DMS114 treated with DMSO at 0.1 percent for 48 hours (cell line): ENCODE results near the gene BRIP1.
"Not testable (repeated sequence)": the region's sequence is repeated elsewhere in the genome, so short reads cannot be mapped to it uniquely, and the experiment has no call there.

Experiments used
- DNase-seq: peaks from one replicate; lab custom pipeline; 2025; ENCODE audit not compliant: unreplicated experiment; lab: John Stamatoyannopoulos, UW

The BRIP1 gene

DNA sequence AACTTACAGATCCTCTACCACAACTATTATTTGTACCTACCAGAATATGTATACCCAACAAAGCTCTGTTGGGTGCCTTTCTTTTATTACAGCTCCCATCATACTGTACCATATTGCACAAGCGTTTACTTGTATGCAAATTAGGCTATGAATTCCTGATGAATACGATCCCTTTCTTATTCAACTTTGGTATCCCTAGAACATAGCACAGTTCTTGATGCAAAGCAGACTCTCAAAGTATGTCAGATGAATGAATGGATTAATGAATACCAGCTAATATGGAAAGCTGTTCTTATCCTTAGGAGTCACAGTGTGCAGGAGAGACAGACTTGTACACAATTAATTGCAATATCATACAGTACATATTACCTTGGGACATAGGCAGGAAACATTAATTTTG is 192.6 kb downstream of the BRIP1 start:
- DNase-seq, result no peak

DNA sequence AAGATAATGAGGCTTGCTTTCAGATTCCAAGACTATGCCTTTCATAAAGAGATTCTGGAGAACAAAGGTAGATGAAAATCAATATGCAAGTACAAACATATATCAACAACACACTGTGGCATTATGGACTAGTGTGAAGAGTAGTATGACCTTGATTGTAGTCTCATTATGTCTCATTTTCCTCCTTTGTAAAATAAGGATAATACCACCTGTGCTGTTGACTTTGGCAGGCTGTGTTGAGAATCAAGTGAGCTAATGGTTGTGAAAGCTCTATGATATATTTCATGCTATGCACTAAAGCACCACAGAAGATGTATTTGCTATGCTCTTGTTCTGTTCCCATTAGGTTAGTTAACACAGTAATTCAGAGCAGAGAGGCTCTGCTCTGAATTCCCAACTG is 193.8 kb downstream of the BRIP1 start:
- DNase-seq, result no peak

DNA sequence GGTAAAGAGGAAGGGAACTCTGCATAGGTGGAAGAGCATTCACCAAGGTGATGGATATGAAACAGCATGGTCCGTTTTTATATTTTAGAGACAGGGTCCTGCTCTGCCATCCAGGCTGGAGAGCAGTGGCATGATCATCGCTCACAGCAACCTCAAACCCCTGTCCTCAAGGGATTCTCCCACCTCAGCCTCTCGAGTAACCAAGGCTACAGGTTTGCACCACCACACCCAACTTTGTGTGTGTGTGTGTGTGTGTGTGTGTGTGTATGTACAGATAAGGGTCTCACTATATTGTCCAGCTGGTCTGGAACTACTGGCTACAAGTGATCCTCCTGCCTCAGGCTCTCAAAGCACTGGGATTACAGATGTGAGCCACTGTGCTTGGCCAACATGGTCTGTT is 194.8 kb downstream of the BRIP1 start:
- no peak for DNase-seq

DNA sequence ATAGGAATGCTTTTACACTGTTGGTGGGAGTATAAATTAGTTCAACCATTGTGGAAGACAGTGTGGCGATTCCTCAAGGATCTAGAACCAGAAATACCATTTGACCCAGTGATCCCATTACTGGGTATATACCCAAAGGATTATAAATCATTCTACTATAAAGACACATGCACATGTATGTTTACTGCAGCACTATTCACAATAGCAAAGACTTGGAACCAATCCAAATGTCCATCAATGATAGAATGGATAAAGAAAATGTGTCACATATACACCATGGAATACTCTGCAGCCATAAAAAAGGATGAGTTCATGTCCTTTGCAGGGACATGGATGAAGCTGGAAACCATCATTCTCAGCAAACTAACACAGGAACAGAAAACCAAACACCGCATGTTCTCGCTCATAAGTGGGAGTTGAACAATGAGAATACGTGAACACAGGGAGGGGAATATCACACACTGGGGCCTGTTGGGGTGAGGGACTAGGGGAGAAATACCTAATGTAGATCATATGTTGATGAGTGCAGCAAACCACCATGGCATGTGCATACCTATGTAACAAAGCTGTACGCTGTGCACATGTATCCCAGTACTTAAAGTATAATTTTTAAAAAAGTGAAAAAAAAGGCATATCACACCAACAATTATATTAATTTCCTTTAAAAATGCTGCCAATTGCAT is 196.8 kb downstream of the BRIP1 start:
- not testable (repeated sequence) for DNase-seq

DNA sequence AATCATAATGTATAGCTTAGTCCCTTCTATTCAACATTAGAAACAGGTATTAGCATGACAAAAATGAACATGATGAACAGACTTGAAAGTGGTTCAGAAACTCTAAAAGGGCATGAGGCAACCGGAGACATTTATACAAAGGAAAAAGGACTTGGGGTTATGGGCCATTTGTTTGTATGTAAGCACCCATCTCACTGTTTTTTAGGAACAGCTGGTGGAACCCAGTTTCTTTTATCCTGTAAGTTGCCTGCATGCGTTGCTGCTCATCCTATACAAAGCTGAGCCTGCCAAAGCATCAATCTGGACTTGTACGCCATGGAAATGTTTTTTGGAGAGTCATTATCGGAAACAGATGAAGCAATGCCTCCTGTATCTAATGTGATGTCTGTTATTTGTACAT is 200.0 kb downstream of the BRIP1 start:
- no peak for DNase-seq

DNA sequence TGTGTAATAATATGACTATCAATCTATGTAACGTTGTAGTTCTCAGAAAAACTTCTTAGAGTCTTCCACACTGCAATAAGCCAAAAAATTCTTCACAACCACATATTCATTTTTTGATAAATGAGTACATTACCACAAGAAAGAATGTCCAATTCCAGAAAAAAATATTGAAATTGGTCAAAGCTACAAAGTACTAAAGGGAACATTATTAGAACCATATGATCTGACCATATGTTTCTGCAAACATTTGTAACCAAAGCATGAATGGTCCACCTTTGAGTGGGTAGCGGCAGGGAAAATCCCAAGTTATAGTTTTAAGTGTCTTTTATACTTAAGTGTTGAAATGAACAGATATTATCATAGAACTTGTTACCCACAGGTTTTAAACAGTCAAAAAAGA is 200.6 kb downstream of the BRIP1 start:
- no peak for DNase-seq

DNA sequence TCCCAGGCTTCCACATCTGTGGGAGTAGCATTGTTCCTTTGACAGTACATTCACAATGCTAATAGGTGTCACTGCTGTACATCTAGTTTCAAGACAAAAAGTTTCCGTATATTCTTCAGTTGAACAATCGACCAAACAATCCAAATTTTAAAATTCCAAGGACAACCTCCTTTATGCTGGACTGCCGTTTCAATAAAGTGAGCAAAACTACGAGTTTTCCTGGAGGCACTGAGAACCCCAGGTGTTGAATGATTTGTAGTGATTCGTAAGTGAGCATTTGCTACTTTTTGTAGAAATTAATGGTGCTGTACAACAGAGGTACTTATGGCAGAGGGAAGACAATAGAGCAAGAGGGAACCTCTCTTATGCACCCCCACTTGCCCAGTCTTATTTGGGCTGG is 201.1 kb downstream of the BRIP1 start:
- no peak for DNase-seq

DNA sequence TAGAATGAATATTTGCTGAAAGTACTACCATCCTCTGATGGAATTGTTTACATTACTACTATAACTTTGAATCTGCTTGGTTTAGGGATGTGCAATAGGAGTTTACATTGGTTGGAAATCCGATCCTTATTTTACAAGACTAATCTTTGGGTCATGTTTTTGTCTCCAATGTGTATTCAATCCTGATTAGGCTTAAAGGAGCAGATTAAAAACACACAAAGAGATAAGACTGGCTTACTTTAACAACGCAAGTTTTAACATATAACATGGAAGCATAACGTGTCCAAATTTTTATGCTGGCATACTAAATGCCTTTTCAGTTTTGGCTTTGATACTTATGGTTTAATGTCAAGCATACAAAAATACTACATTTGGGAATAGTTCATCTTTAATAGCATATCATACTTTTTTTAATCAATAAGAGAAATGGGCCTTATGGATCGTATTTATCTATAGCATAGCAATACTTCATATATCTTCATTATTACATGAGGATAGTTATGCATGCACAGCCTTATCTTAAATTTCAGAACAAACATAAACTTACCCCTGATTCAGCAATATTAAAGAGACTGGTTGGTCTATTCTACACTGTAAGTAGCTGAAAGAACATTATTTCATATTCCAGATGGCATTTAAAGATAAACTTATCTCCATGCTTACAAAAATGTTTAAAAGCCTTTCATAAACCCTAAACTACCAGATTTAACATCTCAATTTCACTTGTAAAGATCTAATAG is 202.4 kb downstream of the BRIP1 start:
- DNase-seq, result no peak

DNA sequence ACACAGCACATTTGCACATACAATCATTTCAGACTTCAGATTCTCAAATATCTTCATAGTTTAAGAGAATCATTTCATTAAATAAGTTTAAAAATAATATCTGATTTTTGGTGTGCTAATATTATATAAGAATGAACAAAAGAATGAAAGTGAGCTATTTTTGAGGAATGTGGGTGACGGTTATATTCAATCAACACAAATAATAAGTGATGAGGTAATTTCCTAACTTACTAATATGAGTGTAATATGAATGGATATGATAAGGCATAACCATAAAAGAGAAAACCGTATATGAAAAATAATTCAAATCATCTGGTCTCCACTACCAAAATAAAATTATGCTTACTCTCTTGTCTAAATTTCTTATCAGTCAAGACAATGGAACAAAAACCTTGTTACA is 203.9 kb downstream of the BRIP1 start:
- DNase-seq, result no peak

DNA sequence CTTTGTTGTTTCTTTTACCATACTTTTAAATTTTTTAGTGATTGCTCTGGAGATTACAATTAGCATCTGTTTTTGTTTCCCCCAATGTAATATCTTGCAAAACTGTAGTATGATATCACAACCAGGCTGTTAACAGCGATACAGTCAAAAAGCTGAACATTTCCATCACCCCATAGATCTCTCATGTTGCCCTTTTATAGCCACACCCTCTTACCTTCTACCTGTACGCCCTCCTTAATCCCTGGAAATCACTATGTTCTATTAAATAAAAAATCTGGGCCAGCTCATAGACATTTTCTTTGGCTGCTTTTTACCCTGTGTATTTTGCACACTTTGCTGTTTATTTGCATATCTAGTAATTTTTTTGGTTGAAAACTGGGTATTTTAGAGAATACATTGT is 205.1 kb downstream of the BRIP1 start:
- DNase-seq, result no peak

DNA sequence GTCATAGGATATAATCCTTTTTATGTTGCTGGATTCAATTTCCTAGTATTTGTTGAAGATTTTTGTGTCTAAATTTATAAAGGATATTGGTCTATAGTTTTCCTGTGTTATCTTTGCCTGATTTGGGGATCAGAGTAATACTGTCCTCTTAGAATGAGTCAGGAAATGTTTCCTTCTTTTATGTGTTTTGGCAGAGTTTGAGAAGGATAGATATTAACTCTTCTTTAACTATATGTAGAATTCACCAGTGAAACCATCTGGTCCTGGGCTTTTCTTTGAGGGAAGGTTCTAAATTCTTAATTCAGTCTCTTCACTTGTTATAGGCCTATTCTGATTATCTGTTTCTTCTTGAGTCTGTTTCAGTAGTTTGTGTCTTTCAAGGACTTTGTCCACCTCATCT is 206.0 kb downstream of the BRIP1 start:
- no peak for DNase-seq

DNA sequence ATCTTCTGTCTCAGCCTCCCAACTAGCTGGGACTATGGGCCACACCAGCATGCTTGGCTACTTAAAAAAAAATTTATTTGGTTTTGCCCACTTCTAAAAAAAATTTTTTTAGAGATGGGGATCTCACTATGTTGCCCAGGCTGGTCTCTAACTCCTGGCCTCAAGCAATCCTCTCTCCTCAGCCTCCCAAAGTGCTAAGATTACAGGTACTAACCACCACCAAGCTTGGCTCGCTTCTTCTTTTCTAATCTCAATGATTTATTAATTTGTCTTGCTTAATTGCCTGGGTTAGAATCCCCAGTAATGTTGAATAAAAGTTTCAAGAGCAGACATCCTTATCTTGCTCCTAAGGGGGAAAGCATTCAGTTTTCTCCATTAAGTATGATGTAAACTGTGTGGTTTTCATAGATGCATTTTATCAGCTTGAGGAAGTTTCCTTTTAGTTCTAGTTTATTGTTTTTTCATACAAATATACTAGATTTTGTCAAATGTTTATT is 206.6 kb downstream of the BRIP1 start:
- no peak for DNase-seq

DNA sequence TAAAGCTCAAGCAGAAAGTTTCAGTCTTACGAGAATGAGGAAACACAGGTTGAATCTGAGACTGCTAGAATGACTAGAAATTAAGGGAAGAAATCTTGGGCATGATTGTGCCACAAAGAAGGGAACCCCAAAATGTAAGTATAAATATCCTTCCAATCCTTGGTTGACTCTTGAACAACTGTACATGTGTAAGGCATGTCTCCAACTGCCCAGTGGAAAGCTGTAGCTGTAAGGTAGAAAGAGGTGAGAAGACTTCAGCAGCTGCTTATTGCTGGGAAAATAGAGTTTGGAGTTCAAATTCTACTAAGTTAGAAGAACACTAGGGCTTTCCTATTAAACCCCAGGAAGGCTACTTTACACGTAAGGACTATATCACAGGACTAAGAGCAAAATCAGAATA is 212.6 kb downstream of the BRIP1 start:
- DNase-seq, result no peak

DNA sequence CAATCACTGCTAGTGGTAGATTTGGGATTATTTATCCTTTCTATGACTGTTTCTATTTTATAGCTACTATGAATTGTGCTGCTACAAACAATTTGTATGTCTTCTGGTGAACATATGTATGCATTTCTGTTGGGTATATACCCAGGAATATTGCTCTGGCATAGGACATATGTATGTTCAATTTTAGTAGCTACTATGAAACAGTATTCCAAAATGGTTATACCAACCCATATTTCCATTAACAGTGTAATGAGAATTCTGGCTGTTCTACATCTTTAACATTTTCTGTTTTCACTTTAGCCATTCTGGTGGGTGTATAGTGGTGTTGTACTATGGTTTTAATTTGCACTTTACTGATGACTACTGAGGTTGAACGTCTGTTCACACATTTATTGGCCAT is 214.7 kb downstream of the BRIP1 start:
- DNase-seq, result no peak

DNA sequence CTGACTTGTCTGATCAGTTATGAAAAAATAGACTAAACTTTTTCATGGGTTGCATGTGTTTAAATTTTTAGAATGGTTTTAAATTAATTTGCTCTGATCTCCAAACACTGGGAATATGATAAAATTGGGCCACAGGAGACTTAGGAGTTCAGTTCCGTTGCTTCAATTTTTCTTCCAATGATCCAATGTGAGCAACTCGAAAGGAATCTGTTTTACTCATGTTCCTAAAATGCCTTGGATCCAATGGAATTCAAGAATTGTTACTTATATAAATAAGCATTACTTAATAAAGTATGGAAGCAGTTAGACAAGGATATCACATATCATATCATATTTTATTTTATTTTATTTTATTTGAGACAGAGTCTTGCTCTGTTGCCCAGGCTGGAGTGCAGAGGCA is 216.3 kb downstream of the BRIP1 start:
- no peak for DNase-seq

DNA sequence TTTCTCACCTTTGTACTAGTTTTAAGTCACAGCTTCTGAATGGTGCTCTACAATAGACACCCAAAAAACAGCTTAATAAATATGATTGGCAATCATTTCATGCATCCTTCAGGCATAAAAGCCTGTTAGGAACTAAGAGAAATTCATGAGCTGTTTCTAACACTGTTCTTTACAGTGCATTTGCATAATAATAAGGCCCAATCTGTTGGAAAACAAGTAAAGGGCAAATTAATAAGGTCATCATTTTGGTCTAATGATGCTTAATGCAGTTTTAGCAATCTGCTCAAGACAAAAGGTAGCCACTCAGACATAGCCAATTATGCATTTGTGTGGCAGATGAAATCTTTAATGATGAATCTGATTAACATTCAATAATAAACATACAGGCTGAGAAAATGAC is 216.8 kb downstream of the BRIP1 start:
- no peak for DNase-seq

DNA sequence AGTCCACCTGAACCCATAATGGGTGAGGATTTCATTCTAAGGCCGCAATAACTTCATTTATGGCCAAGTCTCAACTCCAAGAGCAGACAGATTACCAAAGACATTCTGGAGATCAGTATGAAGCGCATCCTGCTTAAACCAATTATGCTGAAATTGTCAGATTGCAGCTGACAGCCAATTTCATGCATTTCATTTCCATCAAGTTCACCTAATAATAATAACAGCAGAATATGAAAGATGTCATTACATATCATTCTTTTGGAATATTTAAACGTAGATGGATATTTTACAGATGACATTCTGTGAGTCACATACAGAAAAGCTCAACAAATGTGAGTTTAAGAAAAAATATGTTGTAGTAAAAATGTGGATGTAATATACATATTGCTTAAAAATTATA is 217.4 kb downstream of the BRIP1 start:
- no peak for DNase-seq

DNA sequence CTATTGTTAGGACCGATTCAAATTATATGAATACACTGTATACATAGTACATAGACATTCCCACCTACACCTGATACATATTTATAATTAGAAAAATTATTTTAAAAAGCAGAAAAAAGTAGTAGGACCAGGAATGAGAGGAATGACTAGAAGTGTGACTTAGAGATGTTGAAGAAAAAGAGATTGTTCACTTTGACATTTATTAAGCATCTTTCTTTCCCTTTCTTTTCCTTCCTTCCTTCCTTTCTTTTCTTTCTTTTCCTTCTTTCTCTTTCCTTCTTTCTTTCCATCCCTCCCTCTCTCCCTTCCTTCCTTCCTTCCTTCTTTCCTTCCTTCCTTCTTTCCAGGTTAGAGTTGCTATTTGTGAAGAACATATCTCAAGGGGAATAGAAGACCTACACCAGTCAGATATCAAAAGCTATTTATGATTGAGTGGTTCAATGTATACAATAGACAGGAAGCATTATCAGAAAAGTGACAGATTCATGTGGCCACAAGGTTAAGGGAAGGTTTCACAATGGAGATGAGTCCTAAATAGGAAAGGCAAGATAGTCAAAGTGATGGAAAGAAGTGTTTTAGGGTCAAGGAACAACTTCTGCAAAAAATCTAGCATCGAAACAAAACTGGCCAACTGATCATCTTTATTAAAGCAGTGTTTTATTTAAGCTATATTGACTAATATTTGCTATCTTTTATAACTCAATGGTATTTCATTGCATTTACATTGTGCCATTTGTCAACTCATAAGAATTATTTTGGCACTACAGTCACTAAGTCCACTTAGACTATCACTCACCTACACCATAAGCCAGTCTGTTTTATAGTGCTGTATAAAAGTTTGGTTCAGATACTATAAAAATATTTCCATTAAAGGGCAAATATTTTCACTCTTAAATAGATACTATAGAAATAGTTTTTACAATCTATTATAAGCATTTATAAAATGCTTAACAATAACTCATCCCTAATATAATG is 218.2 kb downstream of the BRIP1 start:
- no peak for DNase-seq

DNA sequence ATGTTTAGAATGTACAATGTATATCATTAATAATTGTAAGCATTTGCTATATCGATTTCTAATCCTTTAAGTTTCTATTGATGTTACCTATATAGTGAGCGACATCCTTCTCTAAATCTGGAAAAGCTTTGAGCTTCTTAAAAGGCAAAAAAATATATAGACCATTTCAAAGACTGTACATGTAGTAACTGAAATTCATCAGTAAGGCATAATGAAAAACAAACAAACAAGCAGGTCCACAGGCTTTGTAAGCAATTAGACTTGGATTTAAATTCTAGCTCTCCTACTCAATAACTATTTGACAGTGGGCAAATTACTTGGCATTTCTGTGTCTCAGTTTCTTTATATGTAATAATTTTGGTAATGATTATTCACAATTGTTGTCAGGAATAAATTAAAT is 220.6 kb downstream of the BRIP1 start:
- no peak for DNase-seq

DNA sequence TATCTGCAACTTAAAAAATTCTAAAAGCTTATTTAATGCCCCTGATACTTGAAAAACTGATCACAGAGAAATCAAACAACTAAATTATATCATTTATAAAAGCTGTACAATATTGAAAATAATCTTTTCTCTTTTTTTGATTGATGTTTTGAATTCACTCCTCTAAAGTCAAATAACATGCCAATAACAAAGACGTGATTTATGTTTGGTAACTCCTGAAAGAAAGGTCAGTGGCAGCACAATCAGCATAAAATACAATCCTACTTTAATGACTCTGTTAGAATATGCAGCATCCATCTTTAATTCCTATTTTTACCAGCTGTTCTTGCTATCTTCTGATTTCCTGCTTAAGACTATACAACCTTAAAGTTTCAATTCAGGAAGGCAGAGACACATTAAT is 221.6 kb downstream of the BRIP1 start:
- no peak for DNase-seq

DNA sequence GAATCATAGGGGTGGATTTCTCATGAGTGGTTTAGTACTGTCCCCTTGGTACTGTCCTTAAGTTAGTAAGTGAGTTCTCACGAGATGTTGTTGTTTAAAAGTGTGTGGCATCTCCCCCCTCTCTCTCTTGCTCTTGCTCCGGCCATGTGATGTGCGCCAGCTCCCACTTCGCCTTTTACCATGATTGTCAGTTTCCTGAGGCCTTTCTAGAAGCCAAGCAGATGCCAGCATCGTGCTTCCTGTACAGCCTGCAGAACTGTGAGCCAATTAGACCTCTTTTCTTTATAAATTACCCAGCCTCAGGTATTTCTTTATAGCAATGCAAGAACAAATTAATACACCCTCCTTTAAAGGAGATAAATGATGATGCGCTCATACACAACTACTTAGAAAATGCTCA is 222.2 kb downstream of the BRIP1 start:
- DNase-seq, result no peak

DNA sequence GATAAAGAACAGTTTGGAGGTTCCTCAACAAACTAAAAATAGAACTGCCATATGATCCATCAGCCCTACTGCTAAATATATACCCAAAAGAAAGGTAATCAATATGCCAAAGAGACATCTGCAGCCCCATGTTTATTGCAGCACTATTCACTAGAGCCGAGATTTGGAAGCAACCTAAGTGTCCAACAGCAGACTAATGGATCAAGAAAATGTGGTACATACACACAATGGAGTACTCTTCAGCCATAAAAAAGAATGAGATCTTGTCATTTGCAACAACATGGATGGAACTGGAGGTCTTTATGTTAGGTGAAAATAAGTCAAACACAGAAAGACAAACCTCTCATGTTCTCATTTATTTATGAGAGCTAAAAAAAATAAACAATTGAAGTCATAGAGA is 223.5 kb downstream of the BRIP1 start:
- no peak for DNase-seq
